ENCODE data around the gene TIGD4.

GRCh38 chr4:152779513-152780266 is at the start of gene TIGD4, which contains the start of gene ARFIP1:
- TF ChIP-seq CTCF (IDR thresholded peaks at IDR 0.05; ENCODE audit: control extremely low read depth in 1 of 3, insufficient read depth in 1 of 3, low read depth in 1 of 3, low read length in 3 of 3) (peak; percentile 35 to 42 (median 41)), RFX5 (IDR thresholded peaks at IDR 0.05; ENCODE audit: borderline replicate concordance, low read depth, low read length) (no peak), TBP (IDR thresholded peaks at IDR 0.05; ENCODE audit: low read depth, low read length) (peak; percentile 73), ATF2 (IDR thresholded peaks at IDR 0.05; ENCODE audit: low read length) (no peak; the same call in 1 of the 2 replicates), SIX5 (IDR thresholded peaks at IDR 0.05; ENCODE audit: low read depth, low read length) (no peak)
